ENCODE data around the gene CASQ1.

The CASQ1 gene

DNA sequence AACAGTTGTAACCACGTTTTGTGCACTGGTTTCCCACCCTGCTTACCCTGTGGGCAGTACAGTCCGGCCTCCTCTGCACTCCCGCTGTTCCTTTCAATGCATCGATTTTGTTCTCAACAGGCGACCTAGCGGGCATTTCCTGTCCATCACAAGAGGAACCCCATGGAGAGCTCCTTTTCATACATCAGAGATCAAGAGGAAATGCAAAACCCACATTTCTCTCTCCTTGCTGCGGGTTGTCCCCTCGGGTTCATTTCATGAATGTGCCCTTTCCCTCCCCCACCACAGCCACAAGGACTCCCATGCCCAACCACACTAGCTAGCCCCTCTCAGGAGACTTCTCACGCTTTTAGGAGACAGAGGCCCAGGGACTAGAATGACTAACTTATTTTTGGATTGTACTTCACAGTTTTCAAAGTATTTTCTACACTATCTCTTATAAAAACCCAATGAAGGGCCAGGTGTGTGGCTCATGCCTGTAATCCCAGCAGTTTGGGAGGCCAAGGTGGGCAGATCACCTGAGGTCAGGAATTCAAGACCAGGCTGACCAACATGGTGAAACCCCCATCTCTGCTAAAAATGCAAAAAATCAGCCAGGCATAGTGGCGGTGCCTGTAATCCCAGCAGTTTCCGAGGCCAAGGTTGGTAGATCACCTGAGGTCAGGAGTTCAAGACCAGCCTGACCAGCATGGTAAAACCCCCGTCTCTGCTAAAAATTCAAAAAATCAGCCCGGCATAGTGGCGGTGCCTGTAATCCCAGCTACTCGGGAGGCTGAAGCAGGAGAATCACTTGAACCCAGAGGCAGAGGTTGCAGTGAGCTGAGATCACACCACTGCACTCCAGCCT, 20.6 kb upstream of the CASQ1 start:
- DNase-seq: no peak

DNA sequence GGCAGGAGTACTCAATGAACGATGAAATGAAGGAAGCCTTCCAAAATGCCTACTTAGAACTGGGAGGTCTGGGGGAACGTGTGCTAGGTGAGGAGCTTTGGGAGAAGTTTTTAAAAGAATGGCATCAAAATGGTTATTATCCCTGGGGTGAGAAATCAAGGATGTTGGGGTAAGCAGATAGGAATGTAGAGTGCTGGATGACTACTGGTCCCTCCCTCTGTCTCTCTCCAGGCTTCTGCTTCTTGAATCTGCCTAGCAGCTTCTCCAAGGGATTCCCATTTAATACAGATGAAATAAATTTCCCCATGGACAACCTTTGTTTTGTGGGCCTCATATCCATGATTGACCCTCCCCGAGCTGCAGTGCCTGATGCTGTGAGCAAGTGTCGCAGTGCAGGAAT, 19.0 kb upstream of the CASQ1 start:
- DNase-seq: no peak

DNA sequence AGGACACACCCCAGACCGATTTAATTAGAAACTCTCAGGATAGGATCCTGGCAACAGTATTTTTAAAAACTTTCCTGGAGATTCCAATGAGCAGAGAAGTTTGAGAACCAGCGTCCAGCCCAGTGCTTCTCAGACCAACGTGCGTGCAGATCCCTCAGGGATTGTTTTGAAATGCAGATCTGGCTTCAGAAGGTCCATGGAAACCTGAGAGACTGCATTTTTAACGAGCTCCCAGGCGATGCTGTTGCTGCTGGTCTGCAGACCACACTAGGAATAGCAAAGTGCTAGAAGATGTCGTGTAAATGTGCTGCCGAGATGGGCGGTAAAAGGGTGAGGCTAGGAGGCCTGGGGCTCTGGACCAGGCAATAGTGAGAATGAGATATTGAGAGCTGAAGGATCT, 18.4 kb upstream of the CASQ1 start:
- DNase-seq: no peak

DNA sequence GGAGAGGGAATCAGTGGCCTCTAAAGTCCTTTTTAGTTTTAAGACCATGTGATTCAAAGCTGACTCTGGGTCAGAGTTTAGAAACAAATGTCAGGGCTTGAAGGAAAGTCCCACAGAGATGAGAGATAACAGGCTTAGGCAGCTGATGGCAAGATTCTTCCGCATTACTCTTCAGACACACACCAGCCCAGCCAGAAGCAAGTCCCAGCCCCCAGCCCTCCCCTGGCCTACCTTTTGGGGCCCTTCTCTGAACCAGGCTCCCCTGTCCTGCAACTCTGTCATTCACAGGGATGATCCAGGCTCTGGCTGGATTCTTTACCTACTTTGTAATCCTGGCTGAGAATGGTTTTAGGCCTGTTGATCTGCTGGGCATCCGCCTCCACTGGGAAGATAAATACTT, 13.1 kb upstream of the CASQ1 start:
- DNase-seq: no peak

DNA sequence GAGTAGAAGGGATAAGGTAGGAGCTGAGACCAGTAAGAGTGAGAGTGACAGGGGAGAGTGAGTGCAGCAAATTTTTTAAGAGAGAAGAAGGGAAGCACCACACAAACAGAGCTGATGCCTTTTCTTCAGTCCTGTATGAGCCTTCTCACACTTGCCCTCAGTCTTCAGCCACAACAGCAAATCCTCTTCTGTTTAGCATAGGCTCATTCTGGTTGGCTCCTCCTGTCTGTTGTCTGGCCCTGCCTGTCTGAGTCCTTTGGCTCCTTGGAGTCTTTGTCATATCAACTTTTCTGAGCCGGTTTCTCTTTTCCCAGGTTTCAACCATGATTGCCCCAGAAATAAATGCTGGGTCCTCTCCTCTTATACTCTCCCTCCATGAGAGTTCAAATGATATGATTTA, 12.7 kb upstream of the CASQ1 start:
- DNase-seq: no peak

DNA sequence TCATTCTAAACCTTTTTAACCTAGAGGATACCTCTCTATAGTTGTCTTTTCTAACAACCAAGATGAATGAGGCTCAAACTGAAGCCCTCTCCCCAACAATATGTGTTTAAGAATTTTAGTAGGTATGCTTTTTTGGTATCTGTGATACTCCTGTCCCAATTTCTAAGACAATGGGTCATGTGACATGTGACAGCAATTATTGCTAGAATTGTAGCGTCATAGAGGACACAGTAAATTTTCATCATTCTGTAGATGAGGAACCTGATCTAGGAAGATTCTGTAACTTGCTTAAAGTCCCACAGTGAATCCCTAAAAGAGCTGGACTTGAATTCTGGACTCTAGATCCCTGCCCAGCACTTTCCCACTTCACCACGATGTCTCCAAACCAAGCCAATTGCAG, 11.6 kb upstream of the CASQ1 start:
- no peak for DNase-seq

DNA sequence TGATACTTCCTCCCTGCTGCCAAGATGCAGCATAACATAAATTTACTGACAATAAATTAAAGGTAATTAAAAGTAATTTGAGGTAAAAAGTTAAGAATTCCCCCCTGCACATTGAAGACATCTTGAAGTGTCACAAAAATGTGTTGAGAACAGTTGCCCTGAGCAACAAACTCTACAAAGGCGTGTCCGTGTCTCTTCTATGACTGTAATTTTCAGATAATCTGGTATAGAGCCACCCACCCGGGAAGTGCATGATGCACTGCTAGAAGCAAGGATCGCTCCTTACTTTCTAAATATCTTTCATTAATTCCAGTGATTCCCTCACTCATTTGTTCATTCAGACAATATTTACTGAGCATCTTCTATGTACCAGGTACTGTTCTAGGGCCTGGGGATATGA, 11.0 kb upstream of the CASQ1 start:
- no peak for DNase-seq

DNA sequence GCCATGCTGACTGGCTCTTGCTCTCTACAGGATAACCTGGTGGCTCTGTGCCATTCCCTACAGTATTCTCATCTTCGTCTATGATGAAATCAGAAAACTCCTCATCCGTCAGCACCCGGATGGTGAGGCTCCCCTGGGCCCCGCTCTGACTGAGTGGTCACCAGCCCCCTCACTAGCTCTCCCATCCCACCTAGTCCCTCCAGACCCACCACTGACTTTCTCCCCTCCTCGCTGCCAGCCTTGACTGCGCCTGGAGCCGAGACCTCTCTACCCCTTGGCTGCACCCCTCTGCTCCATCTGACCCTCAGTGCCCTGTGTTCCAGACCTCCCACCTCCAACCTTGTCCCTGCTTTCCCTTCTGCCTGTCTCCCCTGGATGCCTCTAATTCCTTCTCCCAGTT, 4.1 kb upstream of the CASQ1 start:
- DNase-seq: no peak

DNA sequence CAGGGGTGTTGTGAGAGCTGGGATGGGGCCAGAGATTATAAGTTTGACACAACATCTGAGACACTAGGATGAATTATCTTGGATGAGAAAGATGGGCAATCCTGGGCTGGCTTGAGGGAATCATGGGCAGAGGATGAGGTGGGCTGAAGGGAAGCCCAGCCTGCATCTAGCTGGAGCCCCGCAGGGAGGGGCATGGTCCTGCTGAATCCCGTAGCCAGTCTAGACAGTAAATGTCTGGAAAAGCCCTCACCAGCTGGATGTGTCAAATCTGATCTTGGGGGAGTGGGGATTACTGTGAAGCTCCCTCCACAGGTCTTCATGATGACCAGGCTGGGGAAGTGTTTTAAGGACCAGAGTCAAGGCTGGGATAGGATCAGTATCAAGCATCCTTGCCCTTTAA, 3.6 kb upstream of the CASQ1 start:
- no peak for DNase-seq

DNA sequence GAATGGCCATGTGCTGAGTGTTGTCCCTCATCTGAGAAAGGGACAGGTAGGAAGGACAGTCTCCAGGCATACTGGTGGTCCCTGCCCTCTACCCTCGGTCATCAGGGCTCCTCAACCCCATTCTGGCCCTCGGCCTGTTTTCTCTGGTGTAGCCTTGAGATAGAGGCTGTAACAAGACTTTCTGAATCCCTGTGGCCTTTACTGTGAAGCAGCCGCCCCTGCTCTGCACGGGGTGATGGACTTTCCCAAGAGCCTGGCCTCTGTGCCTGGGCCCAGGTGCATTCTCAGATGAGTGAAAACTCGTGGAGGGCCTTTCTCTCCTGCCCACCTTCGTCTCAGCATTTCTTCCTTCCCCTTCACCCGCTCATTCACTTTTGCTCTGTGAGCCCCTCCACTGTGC, 3.0 kb upstream of the CASQ1 start:
- DNase-seq: no peak

DNA sequence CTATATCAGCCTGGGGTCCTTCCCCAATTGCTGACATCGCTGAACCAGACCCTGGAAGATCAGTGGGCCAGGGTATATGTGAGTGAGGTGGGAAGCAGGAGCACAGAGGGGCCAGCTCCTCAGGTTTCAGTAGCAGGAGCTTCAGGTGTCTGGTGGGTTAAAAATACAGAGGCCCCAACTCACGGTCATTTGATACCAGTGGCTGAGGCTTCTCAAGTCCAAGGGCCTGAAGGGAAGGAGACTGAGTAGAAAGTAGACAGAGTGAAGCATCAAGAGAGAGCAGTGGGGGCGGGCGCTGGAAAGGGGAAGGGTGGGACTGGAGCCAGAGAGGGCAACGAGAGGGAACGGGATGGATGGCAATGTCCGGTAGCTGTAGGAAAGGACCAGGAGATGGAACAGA, 2.0 kb upstream of the CASQ1 start:
- no peak for DNase-seq

DNA sequence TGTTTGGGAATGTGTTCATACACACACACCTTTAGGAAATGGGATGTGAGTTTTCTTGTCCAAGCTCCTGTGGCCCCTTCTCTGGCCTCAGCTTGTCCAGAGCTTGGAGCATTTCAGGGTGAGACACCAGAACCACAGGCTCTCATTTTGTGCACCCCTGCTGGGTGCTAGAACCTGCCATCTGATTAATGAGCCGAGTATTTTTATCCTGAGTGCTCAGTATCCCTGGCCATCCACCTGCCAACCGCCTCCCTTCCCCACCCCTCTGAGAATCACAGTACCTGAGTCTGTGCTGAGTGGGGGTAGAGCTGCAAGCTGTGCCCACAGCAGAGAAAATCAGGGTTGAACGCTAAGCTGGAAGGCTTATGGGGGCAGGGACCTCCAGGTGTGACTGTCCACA, 1.4 kb downstream of the CASQ1 start:
- DNase-seq: no peak

DNA sequence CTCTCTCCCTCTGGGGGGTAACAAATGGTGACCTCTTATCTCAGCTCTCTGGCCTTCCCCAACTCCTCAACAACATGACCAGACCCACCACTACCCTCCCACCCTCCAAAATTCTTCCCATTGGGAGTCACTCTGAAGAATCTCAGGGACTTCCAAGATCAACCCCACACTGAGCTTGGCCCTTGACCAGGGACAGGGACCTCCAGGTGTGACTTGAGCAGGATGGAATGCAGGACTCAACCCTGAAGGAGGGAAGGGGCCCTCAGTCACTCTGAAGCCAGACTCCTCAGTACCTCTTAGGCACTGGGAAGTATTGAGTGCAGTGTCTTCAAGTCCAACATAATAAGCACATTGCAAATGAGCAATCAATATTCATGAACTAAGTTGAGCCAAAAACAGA, 1.9 kb downstream of the CASQ1 start:
- no peak for DNase-seq

DNA sequence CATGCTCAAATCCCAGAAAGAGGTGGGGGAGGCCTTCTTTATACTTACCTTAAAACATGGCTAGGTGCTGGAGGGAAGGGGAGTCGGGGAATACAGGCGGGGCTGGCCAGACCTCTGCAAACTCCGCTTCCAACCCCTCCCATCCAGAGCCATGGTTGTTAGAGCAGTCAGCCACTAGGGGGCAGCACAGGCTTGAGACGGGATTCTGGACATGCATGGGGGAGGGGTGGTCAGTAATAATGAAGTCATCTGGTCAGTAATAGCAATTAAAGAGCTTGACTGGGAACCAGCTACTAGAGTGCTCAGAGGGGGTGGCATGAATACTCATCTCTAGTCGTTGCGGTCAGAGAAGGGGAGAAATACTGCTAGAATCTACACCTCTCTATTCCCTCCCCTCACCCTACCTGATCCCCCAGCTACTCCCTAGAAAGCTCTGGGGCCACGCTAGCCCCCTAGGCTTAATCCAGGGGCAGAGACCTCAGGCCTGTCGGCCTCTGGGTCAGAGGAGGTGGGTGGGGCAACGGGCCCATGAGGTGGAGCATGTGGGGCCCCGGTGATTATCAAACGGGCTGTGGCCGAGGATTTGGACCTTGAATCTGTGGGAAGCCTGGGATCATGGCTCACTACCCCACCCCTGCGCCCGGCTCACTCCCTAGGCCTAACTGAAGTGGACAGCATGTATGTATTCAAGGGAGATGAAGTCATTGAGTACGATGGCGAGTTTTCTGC, 2.9 kb downstream of the CASQ1 start:
- peak; percentile 69 for DNase-seq

DNA sequence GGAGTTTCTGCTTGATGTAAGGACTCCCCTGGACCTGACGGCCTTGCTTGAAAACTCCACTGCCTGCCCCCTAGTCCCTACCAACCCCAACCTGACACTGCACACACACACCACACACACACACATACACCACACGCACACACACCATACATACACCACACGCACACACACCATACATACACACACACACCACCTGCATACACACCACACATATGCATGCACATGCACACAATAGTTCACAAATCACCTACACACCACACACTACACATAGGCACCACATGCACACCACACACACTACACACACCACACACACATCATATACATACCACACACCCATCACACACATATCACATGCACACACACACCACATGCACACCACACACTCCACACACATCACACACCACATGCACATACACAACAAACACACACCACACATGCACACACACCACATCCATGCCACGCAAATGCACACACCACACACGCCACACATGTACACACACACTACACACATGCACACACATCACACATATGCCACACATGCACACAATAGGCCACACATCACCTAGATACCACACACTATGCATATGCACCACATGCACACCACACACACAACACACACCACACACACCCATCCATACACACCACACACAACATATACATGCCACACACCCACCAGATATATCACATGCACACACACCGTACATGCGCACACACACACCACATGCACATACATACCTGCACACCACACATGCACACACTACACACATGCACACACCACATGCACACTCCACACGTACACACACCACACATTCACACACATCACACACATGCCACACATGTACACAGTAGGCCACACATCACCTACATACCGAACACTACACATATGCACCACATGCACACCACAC, 3.7 kb downstream of the CASQ1 start:
- no peak for DNase-seq

DNA sequence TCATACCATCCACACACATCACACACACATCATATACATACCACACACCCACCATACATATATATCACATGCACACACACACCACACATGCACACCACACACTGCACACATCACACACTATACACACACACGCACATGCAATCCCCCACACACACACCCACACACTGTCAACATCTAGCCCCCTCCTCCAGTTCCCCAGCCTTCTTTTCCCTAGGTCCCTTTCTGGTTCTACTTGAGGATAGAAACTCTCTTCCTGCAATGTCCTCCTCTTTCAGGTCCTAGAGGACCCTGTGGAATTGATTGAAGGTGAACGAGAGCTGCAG, 4.3 kb downstream of the CASQ1 start:
- no peak for DNase-seq

DNA sequence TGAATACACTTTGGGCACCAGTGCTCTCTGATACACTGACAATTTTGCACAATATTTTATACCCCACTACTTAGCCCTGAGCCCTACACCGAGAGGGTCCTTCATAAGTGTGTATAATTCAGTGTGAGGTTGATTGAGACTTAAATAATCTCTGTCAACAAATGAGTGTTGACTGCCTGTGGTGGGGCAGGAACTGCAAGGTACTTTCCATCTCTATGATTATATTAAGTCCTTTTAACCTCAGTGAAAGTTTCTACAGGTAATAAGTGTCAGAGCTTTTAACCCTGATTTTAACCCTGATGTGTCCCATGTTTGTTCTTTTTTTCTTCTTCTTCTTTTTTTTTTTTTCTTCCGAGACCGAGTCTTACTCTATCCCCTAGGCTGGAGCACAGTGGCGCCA, 5.8 kb downstream of the CASQ1 start:
- DNase-seq: no peak

DNA sequence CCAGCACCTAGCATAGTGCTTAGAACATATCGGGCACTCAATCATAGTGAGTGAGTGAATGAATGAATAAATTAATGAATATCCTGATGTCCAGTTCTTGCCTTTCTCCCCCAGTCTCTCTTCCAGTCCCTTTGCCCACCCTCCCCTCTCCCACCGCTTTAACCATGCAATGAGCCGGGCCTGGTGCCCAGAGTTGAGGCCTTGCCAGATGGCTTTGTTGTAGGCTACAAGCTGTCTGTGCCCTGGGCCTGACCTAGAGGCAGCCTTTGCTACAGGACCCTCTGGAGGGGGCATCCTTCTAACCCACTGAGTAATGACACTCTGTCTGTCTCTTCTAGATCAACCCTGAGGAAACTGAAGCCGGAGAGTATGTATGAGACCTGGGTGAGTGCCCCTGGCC, 6.9 kb downstream of the CASQ1 start:
- peak; percentile 28 for DNase-seq

DNA sequence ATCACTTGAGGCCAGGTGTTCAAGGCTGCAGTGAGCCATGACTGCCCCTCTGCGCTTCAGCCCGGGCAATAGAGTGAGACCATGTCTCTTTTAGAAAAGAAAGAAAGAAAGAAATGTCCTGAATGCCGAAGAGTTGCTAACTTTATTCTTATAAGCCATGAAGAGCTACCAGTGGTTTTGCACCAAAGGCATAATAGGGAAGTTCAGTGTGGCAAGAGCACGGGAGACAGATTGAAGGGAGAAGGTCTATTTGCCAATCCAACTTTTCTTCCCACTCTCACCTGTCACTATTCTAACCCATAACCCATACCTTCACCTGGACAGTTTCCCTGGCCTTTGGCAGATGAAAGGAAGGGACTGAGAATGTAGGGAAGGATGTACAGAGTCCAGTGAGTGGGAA, 10.4 kb downstream of the CASQ1 start:
- no peak for DNase-seq

DNA sequence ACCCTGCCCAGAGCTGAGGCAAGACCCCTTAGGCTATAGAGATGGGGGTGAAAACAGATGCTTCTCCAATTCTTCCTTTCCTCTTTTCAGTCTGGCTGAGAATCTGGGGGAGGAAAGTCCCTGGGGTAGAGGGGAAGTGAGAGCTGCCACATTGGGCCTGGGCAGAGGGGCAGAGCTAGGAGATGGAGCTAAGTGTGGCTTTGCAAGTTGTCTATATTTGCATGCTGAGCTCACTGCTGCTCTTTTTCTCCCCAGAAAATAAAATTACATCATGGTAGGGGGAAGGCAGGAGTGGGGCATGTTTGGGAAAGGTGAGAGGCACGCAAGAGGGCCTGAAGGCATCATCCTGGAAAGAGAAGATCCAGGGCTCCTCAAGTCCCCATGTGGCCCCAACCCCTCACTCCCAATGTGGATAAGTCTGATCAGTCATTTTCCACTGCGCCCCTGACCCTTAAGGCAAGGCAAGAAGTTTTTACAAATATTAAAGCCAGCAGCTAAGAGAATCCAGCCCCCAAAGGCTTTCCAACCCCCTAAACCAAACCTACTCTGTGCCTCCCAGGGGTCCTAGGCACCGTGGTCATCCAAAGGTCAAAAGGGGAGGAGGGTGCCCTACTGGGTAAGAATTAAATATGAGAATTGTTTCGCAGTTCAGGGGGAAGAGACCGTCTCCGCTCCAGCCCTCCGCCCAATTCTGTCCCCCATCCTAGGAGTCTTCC, 14.3 kb downstream of the CASQ1 start:
- DNase-seq: no peak

DNA sequence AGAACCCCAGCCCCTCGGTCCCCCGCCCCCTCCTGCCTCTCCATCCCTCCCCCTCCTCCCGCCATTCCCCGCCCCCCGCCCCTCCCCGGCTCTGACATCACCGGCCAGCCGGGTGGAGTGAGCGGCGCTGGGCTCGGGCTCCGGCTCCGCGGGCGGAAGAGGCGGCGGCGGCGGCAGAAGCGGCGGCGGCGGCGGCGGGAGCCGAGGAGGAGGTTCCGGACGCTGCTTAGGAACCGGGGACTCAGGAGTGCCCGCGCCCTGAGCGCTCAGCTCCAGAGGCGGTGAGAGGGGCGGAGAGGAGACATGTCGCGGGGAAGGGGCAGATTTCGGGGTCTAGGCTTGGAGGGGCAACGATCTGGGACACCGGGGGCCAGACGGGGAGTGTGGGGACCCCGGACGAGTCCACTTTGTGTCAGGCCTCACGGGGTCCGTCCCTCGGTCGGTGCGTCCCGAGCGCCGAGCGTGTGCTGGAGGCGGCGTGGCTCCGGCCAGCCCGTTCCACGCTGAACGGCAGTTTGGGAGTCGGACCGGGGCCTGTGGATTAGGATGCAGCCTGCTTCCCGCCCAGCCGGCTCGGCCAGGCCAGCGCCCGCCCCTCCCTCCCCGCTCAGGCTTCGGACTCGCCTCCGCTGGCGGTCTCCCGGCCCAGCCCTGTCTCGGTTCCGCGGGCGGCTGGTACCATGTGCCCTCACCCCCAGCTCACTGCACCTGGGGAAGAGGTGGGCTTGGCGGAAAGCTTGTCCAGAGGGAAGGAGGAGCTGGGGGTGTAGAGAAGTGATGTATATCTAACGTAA, 15.1 kb downstream of the CASQ1 start, which contains the start of gene PEA15:
PEA15 (plus strand) TSS at position 143 of the 794 bp plus-strand sequence. CDS start 6,161 bp downstream, outside the sequence.
- peak; percentile 17 for DNase-seq

DNA sequence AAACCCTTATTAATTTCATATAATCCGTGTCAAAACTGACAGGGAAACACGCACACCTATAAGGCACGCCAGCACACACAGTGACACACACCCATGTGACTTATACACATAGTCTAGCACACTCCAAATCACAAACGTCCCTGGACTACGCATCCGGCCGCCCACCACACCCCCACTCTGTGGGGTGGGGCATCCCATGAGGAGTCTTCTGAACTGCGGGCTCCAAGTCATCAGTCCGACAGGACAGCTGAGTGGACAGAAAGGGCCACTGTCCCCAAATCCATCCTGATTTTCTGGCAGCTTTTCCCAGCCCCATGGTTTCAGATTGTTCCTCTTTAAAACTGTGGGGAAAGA, 15.6 kb downstream of the CASQ1 start:
- DNase-seq: no peak

All from NCI-H1694 treated with DMSO at 0.1 percent for 48 hours (cell line).